Sigmoid colon (tissue), 4 donors: Measurements from ENCODE around the gene TSPEAR.

Experiments used
- CTCF ChIP-seq, 4 experiments: fragments of 450-650 bp in 3 of 4; fragments of 200-600 bp in 1 of 4; IDR thresholded peaks; one replicate each; pipeline ENCODE4 v1.5.1; 2016 to 2019; ENCODE audit warnings: antibody characterized with exemption in 4 of 4, mild to moderate bottlenecking in 3 of 4, moderate library complexity in 2 of 4
- EP300 ChIP-seq, 4 donors: sonication (generic); formaldehyde crosslinking; IDR thresholded peaks; one replicate each; pipeline ENCODE4 v1.6.1; 2017; ENCODE audit warnings: antibody characterized with exemption in 4 of 4
- POLR2A ChIP-seq, 2 donors: fragments of 450-650 bp; IDR thresholded peaks; one replicate each; pipeline ENCODE4 v1.6.1; 2016; ENCODE audit warnings: antibody characterized with exemption in 2 of 2, mild to moderate bottlenecking in 2 of 2, moderate library complexity in 2 of 2
- POLR2AphosphoS5 ChIP-seq, 4 donors: sonication (generic); formaldehyde crosslinking; IDR thresholded peaks; one replicate each; pipeline ENCODE4 v1.6.1; 2017; ENCODE audit warnings: antibody characterized with exemption in 4 of 4

GRCh38 chr21:44473915-44474555, 237.3 kb downstream of the TSPEAR start:
- TF ChIP-seq CTCF (IDR thresholded peaks at IDR 0.05): no peak
- TF ChIP-seq POLR2AphosphoS5 (IDR thresholded peaks at IDR 0.05): no peak
- TF ChIP-seq POLR2A (IDR thresholded peaks at IDR 0.05): no peak
- TF ChIP-seq EP300 (IDR thresholded peaks at IDR 0.05): no peak
